ENCODE measurements around the gene C1QTNF6. TPM values are rescaled to one million over a fixed set of nuclear protein-coding genes. Genes with fewer than 3 reads are reported as not detected.

Gene C1QTNF6
- total RNA-seq, 1 donor from 2014 or later: 4.6 TPM

- Histone ChIP-seq H3K4me1 (no peaks in the 10 kb centered on the region), H3K36me3 (no peaks in the 10 kb centered on the region), H3K9me3 (no peaks in the 10 kb centered on the region), H3K27me3 (no peaks in the 10 kb centered on the region), H3K27ac (no peak overlapping the region), H3K4me3 (no peak overlapping the region)
- intact Hi-C loops (cut with DNase I): no loop called here
- no peak for TF ChIP-seq CTCF (IDR thresholded peaks at IDR 0.05)
- no peak for DNase-seq (ENCODE audit: low spot score in 2 of 2)
Measured at GRCh38 chr22:37137903-37138665, 50.0 kb downstream of the C1QTNF6 start.

- no peaks in the 10 kb centered on the region for H3K36me3 ChIP-seq
- no peak for TF ChIP-seq CTCF (IDR thresholded peaks at IDR 0.05)
- H3K27ac ChIP-seq: no peak overlapping the region
- DNase-seq (ENCODE audit: low spot score in 2 of 2): no peak
- no peaks in the 10 kb centered on the region for H3K27me3 ChIP-seq
- H3K9me3 ChIP-seq: no peaks in the 10 kb centered on the region
- no peak overlapping the region for H3K4me3 ChIP-seq
- H3K4me1 ChIP-seq: no peaks in the 10 kb centered on the region
- intact Hi-C loops (cut with DNase I): no loop called here
Measured at GRCh38 chr22:37137131-37137530, 50.9 kb downstream of the C1QTNF6 start.

GRCh38 chr22:37135023-37135422 is 53.0 kb downstream of the C1QTNF6 start:
- intact Hi-C loops (cut with DNase I): no loop called here
- no peak overlapping the region for H3K27ac ChIP-seq
- H3K4me3 ChIP-seq: no peak overlapping the region
- no peaks in the 10 kb centered on the region for H3K4me1 ChIP-seq
- H3K9me3 ChIP-seq: no peaks in the 10 kb centered on the region
- TF ChIP-seq CTCF (IDR thresholded peaks at IDR 0.05): no peak
- DNase-seq (ENCODE audit: low spot score in 2 of 2): no peak
- no peaks in the 10 kb centered on the region for H3K27me3 ChIP-seq
- no peaks in the 10 kb centered on the region for H3K36me3 ChIP-seq

- no peaks in the 10 kb centered on the region for H3K4me1 ChIP-seq
- DNase-seq (ENCODE audit: low spot score in 2 of 2): no peak
- intact Hi-C loops (cut with DNase I): no loop called here
- H3K27me3 ChIP-seq: no peaks in the 10 kb centered on the region
- no peaks in the 10 kb centered on the region for H3K36me3 ChIP-seq
- H3K27ac ChIP-seq: no peak overlapping the region
- no peaks in the 10 kb centered on the region for H3K9me3 ChIP-seq
- TF ChIP-seq CTCF (IDR thresholded peaks at IDR 0.05): no peak
- H3K4me3 ChIP-seq: no peak overlapping the region
Measured at GRCh38 chr22:37133304-37134018, 54.6 kb downstream of the C1QTNF6 start.

GRCh38 chr22:37132773-37133172 is 55.3 kb downstream of the C1QTNF6 start:
- no peaks in the 10 kb centered on the region for H3K9me3 ChIP-seq

More at GRCh38 chr22:37132773-37133172, 55.3 kb downstream of the C1QTNF6 start:
- DNase-seq (ENCODE audit: low spot score in 2 of 2): no peak
- H3K4me3 ChIP-seq: no peak overlapping the region
- no peak overlapping the region for H3K27ac ChIP-seq
- no peaks in the 10 kb centered on the region for H3K4me1 ChIP-seq
- no peak for TF ChIP-seq CTCF (IDR thresholded peaks at IDR 0.05)
- no peaks in the 10 kb centered on the region for H3K27me3 ChIP-seq
- intact Hi-C loops (cut with DNase I): no loop called here
- H3K36me3 ChIP-seq: no peaks in the 10 kb centered on the region

Other genes with a start within 250 kb of the C1QTNF6 start
- 22.7 TPM for gene TST, start 168.8 kb downstream of the C1QTNF6 start, total RNA-seq
- gene MPST, start 168.5 kb downstream of the C1QTNF6 start, total RNA-seq: 113 TPM
- 34.9 TPM for gene KCTD17, start 136.5 kb downstream of the C1QTNF6 start, total RNA-seq
- gene TMPRSS6, start 78.5 kb downstream of the C1QTNF6 start, total RNA-seq: not detected
- gene IL2RB, start 38.3 kb downstream of the C1QTNF6 start, total RNA-seq: 0.96 TPM
- gene SSTR3, start 24.2 kb upstream of the C1QTNF6 start, total RNA-seq: not detected
- 11.5 TPM for gene RAC2, start 56.0 kb upstream of the C1QTNF6 start, total RNA-seq
- 130 TPM for gene CYTH4, start 94.3 kb upstream of the C1QTNF6 start, total RNA-seq
- not detected for gene ELFN2, start 239.2 kb upstream of the C1QTNF6 start, total RNA-seq

Measured in ascending aorta (tissue), 2 donors.